HG03469 (cell line): ENCODE measurements around the gene VPS51.
A peak's percentile ranks its signal among the peaks of the same experiment; 100 is the strongest.

Experiments
- ATAC-seq: cut with Tn5 transposase; IDR thresholded peaks from one replicate; pipeline ENCODE4 v1.9.1; 2021; ENCODE audit warnings: mild to moderate bottlenecking, moderate library complexity, moderate number of reproducible peaks; ENCODE audit not compliant: unreplicated experiment

Gene VPS51

GRCh38 chr11:65071907-65072630, 23.9 kb upstream of the VPS51 start:
- no peak for ATAC-seq

GRCh38 chr11:65072631-65072966, 23.4 kb upstream of the VPS51 start:
- no peak for ATAC-seq

DNA sequence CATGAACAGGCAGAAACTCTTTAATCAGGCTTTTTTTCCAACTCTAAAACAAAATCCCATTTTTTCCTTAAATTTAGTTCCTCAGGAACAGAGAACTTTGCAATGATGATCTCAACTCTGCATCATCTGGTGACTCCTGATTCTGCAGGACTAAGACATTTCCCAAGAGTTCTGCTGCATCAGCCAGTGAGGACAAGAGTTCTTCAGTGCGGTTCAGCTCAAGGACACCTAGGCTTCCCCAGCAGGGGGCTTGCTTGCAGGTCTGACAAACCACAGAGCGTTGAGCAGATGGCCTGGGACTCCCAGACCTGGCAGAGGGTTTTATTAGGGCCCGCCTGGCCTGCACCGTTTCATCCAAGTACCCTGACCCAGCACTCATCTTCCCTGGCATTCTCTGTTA, 18.6 kb upstream of the VPS51 start:
- ATAC-seq: no peak

- no peak for ATAC-seq
Observed at GRCh38 chr11:65078151-65078550, 17.9 kb upstream of the VPS51 start.

DNA sequence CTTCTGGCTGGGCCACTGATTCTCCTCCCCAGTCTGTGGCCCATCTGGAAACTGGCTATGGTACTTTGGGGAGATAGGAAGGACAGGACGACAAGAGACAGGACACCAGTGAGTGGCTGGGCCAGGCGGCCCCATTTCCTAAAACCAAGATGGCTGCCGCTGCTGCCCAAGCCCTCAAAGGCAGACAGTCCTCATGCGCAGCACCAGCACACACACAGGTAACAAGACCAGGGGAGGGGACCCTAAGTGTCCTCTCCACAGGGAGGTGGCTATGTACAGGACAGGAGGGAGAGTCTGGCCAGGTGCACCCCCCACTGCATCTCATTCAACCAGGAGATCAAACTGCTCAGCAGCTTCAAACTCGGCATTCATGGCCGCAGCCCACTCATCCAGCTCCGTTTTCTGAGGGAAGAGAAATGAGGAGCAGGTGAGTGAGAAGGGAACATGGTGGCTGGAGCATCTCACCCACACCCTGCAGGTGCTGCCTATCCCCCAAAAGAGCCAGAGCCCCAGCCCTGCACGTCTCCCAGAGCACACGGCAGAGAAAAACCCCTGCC, 17.1 kb upstream of the VPS51 start:
- ATAC-seq: no peak

DNA sequence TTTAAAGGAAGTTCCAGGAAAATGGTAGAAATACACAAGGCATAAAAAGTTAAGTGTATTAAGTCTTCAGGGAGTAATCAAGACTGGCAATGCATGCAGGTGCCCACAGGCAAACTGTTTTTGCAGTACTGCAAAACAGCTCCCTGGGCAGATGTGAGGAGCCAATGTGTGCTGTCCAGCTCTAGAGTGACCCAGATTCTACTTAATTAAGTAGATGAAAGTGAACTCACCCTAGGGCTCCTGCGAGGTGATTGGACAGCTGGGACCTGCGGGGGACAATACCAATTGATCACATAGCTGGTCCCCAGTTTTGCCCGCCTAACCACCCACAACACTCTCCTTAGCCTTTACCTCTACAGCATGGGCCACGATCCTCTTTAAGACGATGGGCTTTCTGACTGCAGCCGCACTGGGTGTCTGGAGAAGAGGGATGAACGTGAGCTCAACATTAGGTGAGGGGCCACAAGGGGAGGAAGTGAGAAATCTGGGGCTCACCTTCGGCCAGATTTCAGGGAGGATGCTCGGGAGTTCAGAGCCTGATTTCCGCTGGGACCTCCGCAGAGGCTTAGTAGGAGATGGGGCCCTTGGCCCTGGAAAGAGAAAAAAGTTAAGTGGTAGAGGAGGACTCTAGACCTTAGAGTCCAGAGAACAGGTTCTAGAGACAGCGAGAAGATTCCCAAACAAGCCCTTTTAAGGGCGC, 12.7 kb upstream of the VPS51 start:
- ATAC-seq: peak; percentile 12

GRCh38 chr11:65083834-65084597, 12.0 kb upstream of the VPS51 start, which contains the start of the genes CDCA5 and ZFPL1:
Gene CDCA5, minus strand, starts transcription at chr11:65084040. Its CDS starts 62 bp downstream, at chr11:65083978.
Gene ZFPL1, plus strand, starts transcription at chr11:65084222. Its CDS starts 477 bp downstream, at chr11:65084699.
- ATAC-seq: peak; percentile 41

DNA sequence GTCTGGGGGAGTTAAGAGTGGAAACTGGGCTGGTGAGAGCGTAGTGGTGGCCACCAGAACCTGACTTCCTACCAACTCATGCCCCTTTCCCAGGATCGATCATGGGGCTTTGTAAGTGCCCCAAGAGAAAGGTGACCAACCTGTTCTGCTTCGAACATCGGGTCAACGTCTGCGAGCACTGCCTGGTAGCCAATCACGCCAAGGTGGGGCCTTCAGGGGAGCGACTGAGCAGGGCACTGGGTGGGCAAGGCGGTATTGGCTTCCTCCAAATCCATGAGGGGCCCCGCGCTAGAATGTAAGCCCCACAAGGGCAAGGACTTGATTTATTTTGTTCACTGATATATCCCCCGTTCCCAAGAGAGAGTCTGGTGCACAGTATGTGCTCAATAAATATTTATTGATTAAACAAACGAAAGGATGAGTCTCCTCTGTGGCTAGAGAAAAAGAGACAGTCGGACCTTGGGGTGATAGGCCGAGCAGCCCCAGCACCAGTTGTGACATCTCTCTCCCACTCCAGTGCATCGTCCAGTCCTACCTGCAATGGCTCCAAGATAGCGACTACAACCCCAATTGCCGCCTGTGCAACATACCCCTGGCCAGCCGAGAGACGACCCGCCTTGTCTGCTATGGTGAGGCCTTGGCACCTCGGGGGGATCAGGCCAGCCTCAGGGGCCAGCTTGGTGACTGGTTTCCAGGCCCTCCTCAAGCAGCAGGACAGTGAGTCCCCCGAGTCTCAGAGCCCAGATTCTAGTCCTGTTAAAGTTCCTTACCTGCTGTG, 11.2 kb upstream of the VPS51 start:
- no peak for ATAC-seq

DNA sequence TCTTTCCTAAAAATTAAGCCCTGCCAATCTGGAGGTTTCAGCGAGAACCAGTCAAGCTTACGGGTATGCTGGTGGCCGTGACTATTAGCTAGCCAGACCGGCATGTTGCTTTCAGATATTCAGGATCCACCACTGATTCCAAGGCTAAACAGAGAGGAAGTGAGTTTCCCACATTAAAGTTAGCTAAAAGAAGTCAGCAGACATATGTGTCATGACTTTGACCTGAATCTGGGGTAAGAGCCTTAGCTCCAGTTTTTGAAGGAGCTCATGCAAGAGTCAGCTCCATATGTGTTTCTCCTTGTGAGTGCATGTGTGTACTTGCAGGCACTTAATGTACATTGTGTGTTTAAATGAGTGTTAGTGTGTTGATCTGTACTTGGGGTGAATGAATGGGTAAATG, 10.6 kb upstream of the VPS51 start:
- ATAC-seq: no peak

GRCh38 chr11:65086809-65087208, 9.2 kb upstream of the VPS51 start:
- no peak for ATAC-seq

GRCh38 chr11:65087216-65087615, 8.8 kb upstream of the VPS51 start:
- no peak for ATAC-seq

DNA sequence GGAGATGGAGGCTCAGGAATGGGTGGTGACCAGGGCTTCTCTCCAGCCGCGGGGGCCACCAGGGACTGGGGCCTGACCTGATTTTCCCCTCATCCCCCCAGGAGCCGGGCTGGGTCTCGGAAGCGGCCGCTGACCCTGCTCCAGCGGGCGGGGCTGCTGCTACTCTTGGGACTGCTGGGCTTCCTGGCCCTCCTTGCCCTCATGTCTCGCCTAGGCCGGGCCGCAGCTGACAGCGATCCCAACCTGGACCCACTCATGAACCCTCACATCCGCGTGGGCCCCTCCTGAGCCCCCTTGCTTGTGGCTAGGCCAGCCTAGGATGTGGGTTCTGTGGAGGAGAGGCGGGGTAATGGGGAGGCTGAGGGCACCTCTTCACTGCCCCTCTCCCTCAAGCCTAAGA, 8.2 kb upstream of the VPS51 start:
- no peak for ATAC-seq

- ATAC-seq: no peak
Observed at GRCh38 chr11:65089621-65090020, 6.4 kb upstream of the VPS51 start.

DNA sequence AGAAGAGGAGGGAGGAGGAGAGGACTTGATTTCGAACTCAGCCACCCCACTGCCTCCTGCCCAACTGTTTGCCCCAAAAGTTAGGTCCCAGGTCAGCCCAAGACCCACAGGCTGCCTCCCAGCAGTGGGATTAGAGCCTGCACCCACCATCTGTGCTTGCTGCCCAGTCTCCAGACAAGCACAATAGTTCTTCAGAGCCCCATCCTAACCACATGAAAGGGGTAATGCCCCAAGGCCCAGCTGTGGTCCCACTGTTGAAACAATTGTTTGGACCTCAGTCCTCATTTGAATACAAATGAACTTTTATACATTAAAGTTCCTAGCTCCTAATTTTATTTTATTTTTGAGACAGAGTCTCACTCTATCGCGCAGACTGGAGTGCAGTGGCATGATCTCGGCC, 5.4 kb upstream of the VPS51 start:
- no peak for ATAC-seq

DNA sequence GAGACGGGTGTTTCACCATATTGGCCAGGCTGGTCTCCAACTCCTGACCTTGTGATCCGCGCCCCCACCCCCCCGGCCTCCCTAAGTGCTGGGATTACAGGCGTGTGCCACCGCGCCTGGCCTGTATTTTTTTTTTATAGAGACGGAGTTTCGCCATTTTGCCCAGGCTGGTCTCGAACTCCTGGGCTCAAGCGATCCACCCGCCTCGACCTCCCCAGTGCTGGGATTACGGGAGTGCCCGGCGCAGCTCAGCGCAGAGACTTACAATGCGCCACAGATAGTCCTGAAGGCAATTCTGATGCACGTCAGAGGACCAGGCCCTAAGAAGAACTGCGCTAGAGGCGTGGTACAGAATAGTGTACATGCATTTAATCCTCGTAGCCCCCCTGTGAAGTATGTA, 587 bp upstream of the VPS51 start:
- no peak for ATAC-seq

GRCh38 chr11:65096926-65097325, 912 bp downstream of the VPS51 start:
- ATAC-seq: no peak

DNA sequence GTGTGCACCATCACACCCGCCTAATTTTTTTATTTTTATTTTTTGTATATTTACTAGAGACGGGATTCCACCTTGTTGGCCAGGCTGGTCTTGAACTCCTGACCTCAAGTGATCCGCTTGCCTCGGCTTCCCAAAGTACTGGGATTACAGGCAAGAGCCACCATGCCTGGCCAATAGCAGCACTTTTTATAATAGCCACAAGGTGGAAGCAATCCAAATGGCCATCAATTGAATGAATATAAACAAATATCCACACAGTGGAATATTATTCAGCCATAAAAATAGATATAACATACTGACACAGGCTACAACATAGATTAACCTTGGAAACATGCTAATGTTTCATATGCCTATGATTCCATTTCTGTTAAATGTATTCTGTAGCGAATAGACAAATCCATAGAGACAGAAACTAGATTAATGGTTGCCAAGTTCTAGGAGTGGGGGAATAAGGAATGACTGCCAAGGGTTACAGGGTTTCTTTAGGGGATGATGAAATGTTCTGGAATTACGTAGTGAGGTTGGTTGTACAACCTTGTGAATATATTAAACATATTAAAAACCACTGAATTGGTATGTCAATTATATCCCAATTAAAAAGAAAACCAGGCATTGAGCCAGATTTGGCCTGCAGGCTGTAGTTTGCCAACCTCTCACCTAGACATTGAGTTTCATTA, 4.8 kb downstream of the VPS51 start:
- no peak for ATAC-seq

GRCh38 chr11:65102142-65103095, 6.4 kb downstream of the VPS51 start:
- ATAC-seq: no peak

DNA sequence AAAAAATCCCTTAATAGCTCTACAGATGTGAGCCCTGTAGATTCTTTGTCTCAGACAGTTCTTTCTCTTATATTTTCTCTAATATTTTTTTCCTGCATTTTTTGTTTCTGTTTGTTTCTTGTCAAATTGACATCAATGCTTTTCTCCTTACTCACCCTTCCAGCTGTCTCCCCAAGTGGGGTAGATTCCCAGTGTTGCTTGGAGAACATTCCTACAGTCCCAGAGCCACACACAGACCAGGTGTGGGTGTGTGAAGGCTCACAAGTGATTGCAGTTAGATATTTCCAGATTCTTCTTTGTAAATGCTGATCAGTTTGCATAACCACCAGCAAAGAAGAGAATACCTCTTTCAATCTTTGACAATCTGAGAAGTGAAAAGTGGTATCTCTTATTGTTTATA, 7.5 kb downstream of the VPS51 start:
- no peak for ATAC-seq
